ENCODE results near the gene DAGLB. TPM values are rescaled to one million over a fixed set of nuclear protein-coding genes. Genes with fewer than 3 reads are reported as not detected.
"Not testable (repeated sequence)": the region's sequence is repeated elsewhere in the genome, so short reads cannot be mapped to it uniquely, and the experiment has no call there.

Gene DAGLB
- total RNA-seq, 1 experiment from 2014 or later, result 21.5 TPM

DNA sequence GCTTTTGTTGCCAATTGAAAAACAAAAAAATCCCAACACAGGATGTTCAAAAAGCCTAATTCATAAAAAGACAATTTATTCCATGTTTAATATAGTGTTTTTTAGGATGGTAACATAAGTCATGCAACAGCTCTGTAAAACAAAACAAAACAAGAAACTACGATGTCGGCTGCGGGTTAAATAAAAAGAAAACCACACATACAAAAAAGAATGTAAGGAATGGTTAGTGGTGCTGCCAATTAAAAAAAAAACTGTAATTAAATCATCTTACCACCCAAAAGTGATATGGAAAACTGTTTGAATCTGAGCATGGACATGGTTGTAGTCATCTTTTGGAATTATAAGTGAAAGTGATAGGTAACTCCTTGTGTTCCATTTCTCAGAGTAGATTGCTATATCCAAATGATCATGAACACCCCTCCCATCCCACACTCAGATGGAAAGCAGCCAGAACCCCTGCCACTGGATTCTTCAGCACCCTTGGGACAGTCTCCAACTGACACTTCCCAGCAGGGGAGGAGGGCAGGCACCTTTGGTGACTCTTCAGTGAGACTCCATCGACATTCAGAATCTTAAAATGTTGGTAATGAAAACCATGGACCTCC, 14.3 kb upstream of the DAGLB start:
- DNase-seq (ENCODE audit: low read depth), result no peak

- DNase-seq (ENCODE audit: low read depth), result no peak
These were observed 13.3 kb upstream of the DAGLB start for GRCh38 chr7:6460990-6461584.

GRCh38 chr7:6460303-6460702, 12.5 kb upstream of the DAGLB start:
- DNase-seq (ENCODE audit: low read depth), result no peak

DNA sequence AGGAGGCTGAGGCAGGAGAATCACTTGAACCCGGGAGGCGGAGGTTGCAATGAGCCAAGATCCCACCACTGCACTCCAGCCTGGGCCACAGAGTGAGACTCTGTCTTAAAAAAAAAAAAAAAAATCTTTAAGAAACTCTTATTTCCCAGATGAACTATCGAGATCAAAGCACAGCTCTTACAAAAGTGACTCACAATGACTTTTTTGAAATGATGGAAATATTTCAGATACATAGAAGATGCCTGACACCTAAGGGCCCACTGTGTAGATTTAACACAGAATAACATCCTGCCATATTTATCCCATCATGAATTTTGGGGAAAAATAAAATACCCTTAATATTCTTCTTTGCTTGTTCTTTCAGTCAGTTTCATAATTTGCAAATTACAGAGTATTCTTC, 10.9 kb upstream of the DAGLB start:
- DNase-seq (ENCODE audit: low read depth), result not testable (repeated sequence)

DNA sequence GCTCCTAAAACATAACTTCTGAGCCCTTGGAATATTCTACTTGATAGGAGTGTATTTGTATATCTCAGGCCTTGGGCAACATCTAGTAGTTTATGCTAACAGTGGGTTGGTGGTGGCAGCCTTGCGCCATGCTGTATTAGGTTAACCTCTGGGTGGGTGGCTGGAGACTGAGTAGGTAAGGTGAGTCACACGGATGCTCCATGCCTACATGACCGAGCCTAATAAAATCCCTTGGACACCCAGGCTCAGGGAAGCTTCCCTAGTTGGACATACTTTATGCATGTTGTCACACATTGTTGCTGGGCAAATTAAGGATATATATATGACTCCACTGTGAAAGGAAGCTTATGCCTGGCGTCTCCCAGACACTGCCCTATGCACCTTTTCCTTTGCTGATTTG, 6.0 kb upstream of the DAGLB start:
- peak; percentile 65 for DNase-seq (ENCODE audit: low read depth)

- DNase-seq (ENCODE audit: low read depth), result no peak
These were observed 3.5 kb upstream of the DAGLB start for GRCh38 chr7:6451224-6451705.

GRCh38 chr7:6450591-6450990, 2.8 kb upstream of the DAGLB start:
- peak; percentile 49 for DNase-seq (ENCODE audit: low read depth)

- peak; percentile 74 for DNase-seq (ENCODE audit: low read depth)
These were observed 2.1 kb upstream of the DAGLB start for GRCh38 chr7:6449884-6450283.

DNA sequence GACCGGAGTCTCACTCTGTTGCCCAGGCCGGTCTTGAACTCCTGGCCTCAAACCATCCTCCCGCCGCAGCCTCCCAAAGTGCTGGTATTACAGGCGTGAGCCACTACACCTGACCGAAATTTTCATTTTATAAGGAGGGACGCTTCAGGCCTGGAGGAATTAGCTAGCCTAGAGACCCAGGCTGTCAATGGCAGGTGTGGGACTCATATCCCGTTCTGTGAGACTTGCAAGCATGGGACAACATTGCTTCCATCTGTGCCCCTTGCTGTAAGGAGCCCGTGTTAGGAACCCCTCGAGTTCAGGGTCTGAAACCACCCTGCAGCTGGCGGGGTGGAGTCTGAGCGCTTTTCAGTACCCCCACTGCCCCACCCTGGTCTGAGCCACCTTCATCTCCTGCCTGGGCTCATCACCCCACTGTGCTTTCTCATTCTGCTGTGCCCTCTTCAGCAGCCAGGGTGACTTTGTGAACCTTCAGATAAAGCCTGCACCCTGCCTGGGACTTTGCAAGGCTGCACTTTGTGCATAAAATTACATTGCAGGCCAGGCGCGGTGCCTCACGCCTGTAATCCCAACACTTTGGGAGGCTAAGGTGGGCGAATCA, 1.3 kb upstream of the DAGLB start:
- DNase-seq (ENCODE audit: low read depth), result no peak

DNA sequence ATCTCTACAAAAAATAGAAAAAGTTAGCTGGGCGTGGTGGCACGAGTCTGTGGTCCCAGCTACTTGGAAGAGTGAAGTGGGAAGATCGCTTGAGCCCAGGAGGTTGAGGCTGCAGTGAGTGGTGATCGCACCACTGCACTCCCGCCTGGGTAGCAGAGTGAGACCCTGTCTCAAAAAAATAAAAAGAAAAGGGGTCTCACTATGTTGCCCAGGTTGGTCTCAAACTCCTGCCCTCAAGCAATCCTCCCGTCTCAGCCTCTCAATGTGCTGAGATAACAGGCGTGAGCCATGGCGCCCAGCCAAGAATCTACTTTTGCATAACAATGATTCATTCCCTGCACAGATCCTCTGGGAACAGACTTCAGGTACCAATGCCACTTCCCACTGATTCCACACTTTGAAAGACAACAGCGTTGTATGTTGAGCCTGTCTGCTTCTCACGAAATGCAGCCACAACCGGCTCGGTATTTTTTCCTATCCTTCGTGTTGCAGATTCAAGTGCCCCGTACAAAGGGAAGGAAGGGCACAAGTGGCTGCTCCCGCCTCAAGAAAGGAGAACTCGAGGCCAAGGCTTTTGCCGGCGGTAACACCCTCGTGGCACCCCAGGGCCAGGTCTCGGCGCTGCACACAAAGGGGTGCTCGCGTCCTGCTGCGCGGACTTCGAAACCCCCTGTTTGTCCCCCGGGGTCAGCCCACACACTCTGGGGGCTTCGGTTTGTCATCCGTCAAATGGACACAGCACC, 745 bp downstream of the DAGLB start:
- DNase-seq (ENCODE audit: low read depth), result peak; percentile 90

DNA sequence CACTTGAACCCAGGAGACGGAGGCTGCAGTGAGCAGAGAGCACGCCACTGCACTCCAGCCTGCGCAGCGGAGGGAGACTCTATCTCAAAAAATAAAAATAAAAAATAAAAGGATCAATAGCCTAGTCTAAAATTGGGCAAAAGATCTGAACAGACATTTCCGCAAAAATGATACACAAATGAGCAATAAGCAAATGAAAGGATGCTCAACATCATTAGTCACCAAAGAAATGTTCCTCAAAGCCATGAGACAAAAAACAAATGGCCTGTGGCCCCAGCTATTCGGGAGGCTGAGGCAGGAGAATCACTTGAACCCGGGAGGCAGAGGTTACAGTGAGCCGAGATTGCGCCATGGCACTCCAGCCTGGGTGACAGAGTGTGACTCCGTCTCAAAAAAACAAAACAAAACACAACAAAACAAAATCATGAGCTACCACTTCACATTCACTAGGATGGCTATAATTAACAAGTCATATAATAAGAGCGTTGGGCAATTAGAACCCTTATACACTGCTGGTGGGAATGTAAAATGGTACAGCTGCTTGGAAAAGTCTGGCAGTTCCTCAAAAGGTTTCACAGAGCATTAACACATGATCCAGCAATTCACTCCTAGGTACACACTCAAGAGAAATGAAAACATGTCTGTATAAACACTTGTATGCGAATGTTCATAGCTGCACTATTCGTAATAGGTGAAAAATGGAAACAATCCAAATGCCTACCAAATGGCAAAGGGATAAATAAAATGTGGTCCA, 3.1 kb downstream of the DAGLB start:
- no peak for DNase-seq (ENCODE audit: low read depth)

DNA sequence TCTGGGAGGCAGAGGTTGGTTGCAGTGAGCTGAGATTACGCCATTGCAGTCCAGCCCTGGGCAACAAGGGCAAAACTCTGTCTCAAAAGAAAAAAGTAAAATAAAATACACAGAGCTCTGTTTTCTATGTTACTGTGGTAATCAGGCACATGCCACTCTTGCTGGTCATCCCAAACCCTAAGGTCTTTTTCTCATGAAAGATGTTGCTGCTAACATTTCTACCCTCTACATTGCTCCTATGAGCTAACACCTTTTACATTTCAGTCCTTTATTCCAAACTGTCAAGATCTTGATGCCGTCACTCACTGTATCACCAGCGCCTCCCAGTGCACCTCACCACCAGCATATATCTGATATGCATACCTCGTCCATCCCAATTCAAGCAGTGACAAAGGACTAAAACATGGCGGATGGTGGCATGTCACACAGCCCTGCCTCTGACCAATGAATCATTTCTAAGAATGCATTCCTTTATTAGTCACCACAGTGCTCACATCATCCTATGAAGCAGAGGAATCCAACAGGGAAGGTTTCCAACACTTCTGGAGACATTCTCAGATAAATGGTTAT, 4.3 kb downstream of the DAGLB start:
- DNase-seq (ENCODE audit: low read depth), result peak; percentile 84

DNA sequence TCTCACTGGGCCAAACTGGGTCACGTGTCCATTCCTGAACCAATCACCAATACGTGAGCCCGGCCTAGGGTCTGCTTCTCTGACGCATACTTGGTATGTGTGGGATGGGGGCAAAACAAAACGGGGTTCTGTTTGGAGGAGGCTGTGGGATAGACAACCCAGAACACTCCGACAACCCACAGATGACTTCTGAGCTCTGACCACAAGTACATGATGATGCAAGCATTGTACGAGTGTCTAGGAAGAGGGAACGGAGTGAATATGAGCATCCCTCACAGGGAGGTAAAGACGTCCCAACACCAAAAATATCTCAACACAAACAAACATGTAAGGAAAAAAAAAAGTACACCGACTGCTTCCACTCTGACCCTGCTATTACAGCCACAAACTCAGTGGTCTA, 5.6 kb downstream of the DAGLB start:
- no peak for DNase-seq (ENCODE audit: low read depth)

- no peak for DNase-seq (ENCODE audit: low read depth)
These were observed 7.4 kb downstream of the DAGLB start for GRCh38 chr7:6440381-6440780.

- no peak for DNase-seq (ENCODE audit: low read depth)
These were observed 9.3 kb downstream of the DAGLB start for GRCh38 chr7:6438427-6438826.

GRCh38 chr7:6437251-6437650, 10.5 kb downstream of the DAGLB start:
- DNase-seq (ENCODE audit: low read depth), result no peak

GRCh38 chr7:6436385-6436685, 11.4 kb downstream of the DAGLB start:
- DNase-seq (ENCODE audit: low read depth), result no peak

GRCh38 chr7:6435486-6436384, 12.0 kb downstream of the DAGLB start:
- DNase-seq (ENCODE audit: low read depth), result peak; percentile 76

- DNase-seq (ENCODE audit: low read depth), result no peak
These were observed 13.8 kb downstream of the DAGLB start for GRCh38 chr7:6433784-6434615.

GRCh38 chr7:6432781-6433180, 15.0 kb downstream of the DAGLB start:
- DNase-seq (ENCODE audit: low read depth), result no peak
